ENCODE measurements around the gene HNF1A.

Gene HNF1A

DNA sequence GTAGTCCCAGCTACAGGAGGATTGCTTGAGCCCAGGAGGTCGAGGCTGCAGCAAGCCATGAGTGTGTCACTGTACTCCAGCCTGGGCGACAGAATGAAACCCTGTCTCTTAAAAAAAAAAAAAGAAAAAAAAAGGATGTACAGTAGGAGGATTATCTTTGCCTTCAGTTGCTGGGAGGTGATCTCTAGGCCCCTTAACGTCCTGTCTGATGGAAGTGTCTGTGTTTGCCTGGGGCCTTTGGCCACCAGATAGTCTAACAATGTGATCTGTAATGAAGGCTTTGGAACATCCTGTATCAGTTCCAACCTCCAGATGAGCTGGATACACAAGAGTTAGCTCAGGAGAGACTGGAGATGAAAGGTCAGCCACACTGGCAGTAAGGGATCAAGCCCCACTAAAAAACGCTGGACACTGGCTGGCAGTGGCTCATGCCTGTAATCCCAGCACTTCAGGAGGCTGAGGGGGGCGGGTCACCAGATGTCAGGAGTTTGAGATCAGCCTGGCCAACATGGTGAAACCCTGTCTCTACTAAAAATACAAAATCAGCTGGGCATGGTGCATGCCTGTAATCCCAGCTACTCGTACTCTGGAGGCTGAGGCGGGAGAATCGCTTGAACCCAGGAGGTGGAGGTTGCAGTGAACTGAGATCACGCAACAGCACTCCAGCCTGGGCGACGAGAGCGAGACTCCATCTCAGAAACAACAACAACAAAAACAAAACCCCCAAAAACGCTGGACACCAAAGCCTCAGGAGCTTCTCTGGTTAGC lies 19.0 kb upstream of the HNF1A start:
- DNase-seq (ENCODE audit: low read depth): no peak

DNA sequence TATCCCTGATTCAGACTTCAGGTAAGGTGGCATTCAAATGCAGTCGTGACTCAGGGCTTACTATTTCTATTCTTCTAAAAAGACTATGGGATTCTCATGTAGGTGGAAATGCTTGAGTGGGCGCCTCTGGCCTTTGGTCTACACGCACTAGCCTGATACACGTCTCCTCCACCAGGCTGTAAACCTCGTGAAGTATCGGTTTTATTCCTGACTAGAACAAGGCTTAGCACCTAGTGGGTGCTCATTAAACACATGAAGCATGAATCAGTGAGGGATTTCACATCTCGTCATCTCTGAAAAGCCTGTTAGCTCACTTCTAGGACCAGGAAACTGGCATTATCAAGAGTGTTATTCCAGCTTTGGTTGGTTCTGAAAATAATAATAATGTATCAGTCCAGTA lies 17.7 kb upstream of the HNF1A start:
- no peak for DNase-seq (ENCODE audit: low read depth)

DNA sequence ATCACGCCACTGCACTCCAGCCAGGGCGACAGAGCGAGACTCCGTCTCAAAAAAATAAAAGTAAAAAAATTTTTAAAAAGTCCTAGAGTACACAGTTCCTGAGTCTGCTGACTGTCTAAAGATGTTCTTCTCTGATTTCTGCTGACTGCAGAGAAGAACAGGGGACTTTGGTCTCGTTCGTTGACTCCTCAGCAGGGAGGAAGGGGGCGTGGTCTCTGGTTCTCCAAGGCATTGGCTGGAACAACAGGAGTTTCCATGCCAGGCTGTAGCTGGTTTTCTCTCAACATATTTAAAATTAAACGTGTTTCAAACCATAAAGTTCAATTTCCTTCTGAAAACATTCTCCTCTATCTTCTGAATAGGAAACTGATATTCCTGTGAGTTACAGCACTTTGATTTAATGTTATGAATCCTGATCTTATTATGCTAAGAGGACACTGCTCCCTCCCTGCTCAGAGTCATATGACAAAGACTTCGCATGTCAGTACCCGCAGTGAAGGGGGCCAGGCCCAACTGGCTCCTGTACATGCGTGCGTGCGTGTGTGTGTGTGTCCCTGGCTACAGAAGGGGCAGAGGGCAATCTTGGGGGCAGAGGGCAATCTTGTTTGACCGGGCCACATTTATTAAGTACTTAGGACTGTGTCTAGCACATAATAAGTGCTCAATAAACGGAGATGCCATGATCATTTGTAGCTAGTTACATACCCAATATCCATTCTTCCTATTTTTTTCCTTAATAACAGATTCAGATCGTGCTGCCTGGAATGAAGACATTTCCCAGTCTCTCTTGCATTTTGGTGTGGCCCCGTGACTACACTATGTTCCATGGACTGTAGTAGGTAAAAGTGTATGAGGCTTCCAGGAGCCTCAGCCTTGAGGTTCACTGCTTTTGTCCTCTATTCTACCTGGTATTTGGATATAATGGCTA lies 16.5 kb upstream of the HNF1A start:
- no peak for DNase-seq (ENCODE audit: low read depth)

DNA sequence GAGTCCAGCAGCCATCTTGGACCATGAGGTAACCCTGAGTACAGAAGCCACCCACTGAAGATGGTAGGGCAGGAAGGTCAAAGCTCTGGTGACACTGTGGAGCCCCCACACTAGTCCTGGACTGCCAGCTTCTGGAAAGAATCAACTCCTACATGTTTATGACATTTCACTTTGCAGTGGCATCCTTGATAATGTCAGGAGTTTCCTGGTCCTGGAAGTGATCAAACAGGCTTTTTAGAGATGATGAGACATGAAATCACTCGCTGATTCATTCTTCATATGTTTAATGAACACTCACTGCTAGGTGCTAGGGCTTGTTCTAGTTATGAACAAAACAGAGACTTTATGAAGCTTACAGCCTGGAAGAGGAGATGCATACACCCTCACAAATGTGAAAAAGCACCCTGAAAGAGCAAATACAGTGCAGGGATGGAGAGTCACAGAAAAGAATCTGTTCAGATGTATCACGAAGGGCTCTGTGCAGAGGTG lies 15.8 kb upstream of the HNF1A start:
- no peak for DNase-seq (ENCODE audit: low read depth)

DNA sequence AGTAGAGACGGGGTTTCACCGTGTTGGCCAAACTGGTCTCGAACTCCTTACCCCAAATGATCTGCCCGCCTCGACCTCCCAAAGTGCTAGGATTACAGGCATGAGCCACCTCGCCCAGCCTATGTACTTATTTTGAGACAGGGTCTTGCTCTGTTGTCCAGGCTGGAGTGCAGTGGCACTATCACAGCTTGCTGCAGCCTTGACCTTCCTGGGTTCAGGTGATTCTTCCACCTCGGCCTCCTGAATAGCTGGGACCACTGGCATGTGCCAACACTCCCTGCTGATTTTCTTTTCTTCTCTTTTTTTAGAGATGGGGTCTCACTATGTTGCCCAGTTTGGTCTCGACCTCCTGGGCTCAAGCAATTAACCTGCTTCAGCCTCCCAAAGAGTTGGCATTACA lies 14.0 kb upstream of the HNF1A start:
- DNase-seq (ENCODE audit: low read depth): no peak

DNA sequence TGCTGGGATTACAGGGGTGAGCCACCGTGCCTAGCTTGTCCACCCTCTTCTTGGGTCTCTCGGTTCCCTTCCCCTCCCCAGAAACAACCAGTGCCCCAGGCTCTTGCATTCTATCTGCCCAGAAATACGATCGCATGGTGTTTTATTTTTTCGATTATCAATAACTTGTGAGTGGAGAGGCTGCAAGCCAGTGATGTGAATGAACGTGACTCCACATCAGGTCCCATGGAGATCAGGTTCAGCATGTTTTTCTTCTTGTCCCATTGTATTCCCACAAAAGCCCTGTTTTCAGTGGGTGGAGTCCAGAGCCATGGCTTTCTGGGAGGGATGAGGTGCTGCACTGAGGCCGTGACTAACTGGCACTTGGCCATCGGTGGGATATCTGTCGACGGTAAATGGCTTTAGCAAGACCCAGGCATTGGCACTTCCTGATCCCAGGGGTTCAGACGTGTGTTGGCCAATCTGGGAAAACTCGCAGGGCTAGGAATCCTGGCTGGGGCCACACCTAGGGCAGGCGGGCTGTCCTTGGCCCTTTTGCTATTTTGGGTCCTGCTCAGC lies 12.7 kb upstream of the HNF1A start:
- DNase-seq (ENCODE audit: low read depth): no peak

- DNase-seq (ENCODE audit: low read depth): no peak
Observed at GRCh38 chr12:120970310-120970709, 8.0 kb upstream of the HNF1A start.

GRCh38 chr12:120971299-120972180 lies 6.8 kb upstream of the HNF1A start:
- DNase-seq (ENCODE audit: low read depth): no peak

DNA sequence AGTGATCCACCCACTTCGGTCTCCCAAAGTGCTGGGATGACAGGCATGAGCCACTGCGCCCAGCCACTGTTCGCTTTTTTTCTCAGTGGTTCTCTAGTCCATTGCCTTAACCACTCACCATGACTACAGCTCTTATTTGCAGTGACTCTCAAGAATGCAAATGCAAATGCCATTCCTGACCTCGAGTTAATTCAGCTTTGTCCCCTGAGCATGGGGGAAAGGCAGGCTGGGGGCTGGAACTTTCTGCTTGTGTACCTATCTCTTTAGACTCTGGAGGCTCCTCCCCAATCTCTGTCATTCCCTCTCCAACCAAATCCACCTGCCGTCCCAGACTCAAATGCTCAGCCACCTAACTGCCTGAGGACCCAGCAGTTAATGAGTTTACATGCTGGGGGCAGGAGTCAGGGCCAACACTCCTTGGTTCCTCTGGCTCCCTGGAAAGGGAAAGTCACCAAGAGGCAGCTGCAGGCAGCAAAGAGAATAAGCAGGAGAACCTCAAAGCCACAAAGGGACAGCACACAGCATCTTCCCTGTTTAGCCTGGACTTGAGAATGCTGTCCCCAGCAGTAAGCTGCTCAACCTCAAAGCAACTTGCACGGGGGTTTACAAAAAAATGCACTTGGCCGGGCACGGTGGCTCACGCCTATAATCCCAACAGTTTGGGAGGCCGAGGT lies 5.3 kb upstream of the HNF1A start:
- DNase-seq (ENCODE audit: low read depth): no peak

DNA sequence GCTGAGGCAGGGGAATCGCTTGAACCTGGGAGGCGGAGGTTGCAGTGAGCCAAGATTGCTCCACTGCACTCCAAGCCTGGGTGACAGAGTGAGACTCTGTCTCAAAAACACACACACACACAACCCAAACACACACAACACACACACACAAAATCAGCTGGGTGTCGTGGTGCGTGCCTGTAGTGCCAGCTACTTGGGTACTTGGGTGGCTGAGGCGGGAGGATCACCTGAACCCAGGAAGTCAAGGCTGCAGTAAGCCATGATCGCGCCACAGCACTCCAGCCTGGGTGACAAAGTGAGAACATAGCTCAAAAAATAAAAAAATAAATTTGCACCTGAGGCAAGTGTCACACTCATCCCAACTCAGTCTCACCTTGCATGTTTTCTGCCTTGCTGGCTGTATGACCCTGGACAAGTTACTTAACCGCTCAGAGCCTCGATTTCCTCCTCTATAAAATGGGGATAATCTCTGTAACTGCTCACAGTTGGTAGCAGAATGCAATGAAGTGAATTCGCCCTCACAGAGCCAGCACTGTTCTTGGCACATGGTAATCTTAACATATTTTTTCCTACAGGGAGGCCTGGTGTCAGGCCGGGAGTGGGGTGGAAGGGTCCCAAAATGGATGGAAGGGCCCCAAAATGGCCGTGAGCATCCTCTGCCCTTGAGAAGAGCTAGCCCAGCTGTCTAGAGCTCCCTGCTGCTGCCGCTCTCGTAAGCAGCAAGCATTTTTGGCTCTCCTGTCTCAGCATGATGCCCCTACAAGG lies 630 bp upstream of the HNF1A start:
- DNase-seq (ENCODE audit: low read depth): no peak

DNA sequence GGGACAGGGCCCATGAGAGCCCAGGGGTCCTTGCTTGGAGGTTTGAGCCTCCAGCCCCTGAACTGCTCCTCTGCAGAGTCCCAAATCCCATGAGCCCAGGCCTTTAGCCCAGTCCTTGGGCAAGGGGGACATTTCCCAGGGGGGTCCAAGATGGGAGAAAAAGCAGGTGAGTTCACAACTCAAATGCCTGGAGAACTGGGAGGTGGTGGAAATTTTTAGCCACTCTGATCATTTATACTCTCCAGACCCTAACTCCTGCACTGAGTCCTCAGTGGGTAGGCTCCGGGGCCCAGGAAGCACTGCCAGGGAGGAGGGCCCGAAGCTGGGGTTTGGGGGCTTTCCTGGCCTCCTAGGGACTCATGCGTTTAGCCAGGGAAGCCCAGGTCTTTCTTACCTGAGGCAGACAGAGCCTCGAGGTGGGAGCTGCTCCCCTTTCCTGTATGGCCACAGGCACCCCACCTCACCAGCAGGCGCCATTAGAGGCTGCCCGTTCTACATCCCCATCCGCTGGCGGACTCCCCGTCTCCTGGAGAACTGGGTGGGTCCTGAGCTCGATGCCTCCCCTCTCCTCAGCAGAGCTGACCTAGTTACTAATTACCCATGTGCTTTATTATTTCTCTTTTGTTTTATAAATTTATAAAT lies 998 bp downstream of the HNF1A start:
- DNase-seq (ENCODE audit: low read depth): no peak

- no peak for DNase-seq (ENCODE audit: low read depth)
Observed at GRCh38 chr12:120979862-120980696, 1.7 kb downstream of the HNF1A start.

DNA sequence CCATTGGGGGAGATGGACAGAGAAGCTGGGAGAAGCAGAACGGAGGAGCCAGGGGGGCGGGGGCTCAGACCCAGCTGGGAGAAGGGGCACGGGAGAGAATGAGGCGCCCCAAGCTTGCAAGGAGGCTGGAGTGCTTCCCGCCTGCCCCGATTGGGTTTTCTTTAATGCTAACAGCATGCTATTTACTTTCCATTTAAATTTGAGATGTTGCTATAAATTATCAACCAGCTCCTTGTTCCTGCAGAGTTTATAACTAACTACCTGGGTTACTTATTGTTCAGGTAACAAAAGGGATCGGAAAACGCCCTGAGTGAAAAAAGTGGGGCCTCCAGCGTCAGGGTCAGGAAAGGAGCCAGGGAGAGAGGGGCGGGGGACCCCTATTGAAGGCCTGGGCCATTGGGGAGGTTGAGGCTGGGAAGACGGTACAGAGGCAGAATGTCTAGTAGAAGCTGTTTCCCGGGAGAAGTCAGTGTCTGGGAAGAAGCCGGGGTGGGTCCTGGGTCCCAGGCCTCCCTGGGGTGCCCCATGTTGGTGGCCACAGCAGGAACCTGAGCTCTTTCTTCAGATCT lies 2.5 kb downstream of the HNF1A start:
- no peak for DNase-seq (ENCODE audit: low read depth)

DNA sequence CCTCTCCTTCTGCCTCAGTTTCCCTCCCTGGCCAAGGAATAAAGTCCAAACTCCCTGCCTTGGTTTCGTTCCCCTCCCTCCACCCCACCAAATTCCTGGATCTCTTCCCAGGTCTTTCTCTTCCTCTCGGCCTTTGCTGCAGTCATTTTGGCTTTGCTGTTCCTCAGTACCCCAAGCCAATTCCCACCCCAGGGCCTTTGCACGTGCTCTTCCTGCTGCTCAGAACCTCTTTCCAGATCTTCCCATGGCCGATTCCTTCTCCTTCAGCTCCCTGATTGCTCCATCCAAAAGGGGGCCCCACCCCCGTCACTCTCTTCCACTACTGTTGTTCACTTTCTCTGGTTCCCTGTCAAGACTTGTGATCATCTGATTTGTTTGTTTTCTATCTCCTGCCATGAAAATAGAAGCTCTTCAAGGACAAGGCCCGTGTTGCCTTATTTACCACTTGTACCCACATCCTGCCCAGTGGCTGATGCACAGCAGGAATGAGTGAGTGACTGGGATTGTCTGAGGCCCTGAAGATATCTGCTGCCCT lies 3.1 kb downstream of the HNF1A start:
- DNase-seq (ENCODE audit: low read depth): no peak

- no peak for DNase-seq (ENCODE audit: low read depth)
Observed at GRCh38 chr12:120982659-120983058, 4.3 kb downstream of the HNF1A start.

GRCh38 chr12:120983759-120984158 lies 5.4 kb downstream of the HNF1A start:
- no peak for DNase-seq (ENCODE audit: low read depth)

GRCh38 chr12:120984351-120984898 lies 6.1 kb downstream of the HNF1A start:
- no peak for DNase-seq (ENCODE audit: low read depth)

DNA sequence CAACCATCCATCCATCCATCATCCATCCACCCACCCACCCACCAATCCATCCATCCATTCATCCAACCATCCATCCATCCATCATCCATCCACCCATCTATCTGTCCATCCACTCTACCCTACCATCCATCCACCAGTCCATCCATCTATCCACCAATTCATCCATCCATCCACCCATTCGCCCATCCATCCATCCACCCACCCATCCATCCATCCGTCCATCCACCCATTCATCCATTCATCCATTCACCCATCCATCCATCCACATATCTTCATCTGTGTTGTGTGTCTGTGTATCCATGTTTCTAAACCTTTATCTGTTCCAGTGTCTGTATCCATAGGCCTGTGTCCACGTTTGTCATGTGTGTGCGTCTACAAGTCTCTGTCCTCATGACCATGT lies 9.9 kb downstream of the HNF1A start:
- no peak for DNase-seq (ENCODE audit: low read depth)

Data from stimulated activated CD8-positive, alpha-beta memory T cell treated with anti-CD3 and anti-CD28 coated beads, Interleukin-12 subunit alpha, Interleukin-12 subunit beta, amount 100 ng/mL, for 4 hours (primary cell).